Measurements from ENCODE around the gene HOXD13. TPM values are rescaled to one million over a fixed set of nuclear protein-coding genes. Genes with fewer than 3 reads are reported as not detected.
A peak's percentile ranks its signal among the peaks of the same experiment; 100 is the strongest.

Gene HOXD13
- total and polyA plus RNA-seq, 2 of the 8 experiments (the other 6 are each of a cell fraction or from before 2014, with no cell fraction given): not detected

GRCh38 chr2:176102309-176102866 lies 9.9 kb downstream of the HOXD13 start:
- H3K9me3 ChIP-seq (ENCODE audit: insufficient read depth in 2 of 2, low read depth in 1 of 2, low read length in 1 of 2): no peaks in the 10 kb centered on the region
- H2BK12ac ChIP-seq (ENCODE audit: low read depth, low read length): peak overlapping the region; percentile 80; the same call in 1 of the 2 replicates
- H3K4me2 ChIP-seq (ENCODE audit: insufficient read depth in 1 of 2, low read depth in 2 of 2, low read length in 2 of 2): no peak overlapping the region
- H3K79me1 ChIP-seq (ENCODE audit: low read depth, low read length): no peaks in the 10 kb centered on the region
- no peak overlapping the region for H3K23ac ChIP-seq (ENCODE audit: insufficient read length)
- H3K9ac ChIP-seq (replicated peaks in 1 of 4; ENCODE audit: extremely low read depth in 1 of 4, low read depth in 3 of 4, low read length in 3 of 4): no peak overlapping the region
- no peak overlapping the region for H3K14ac ChIP-seq (ENCODE audit: insufficient read length)
- H4K91ac ChIP-seq (replicated peaks; ENCODE audit: insufficient read length, low read length): no peak overlapping the region
- WGBS, 2 experiments (ENCODE audit: extremely low coverage in 1 of 2, insufficient coverage in 1 of 2, insufficient read length in 1 of 2, insufficient replicate concordance in 2 of 2, low coverage in 1 of 2, low lambda C conversion rate in 2 of 2, missing lambda C conversion rate in 1 of 2): 33% methylated on average over 7 of the region's 7 CpGs; no CpG with 5 or more reads in 1 of the 2 experiments
- H3K36me3 ChIP-seq (ENCODE audit: control insufficient read depth in 2 of 4, insufficient read depth in 4 of 4, low read length in 3 of 4): no peaks in the 10 kb centered on the region; a peak in 1 of 8 replicates
- POLR2A ChIA-PET (ENCODE audit: partially characterized antibody): no interaction called here
- H3K23me2 ChIP-seq (ENCODE audit: low read depth, low read length): peaks cover 4% of the 10 kb centered on the region; the same call in 1 of the 2 replicates
- H3K27me3 ChIP-seq (replicated peaks in 1 of 4; ENCODE audit: control insufficient read depth in 3 of 4, extremely low read depth in 1 of 4, insufficient read depth in 3 of 4, low read length in 3 of 4): peaks cover 96 to 100% (median 99%) of the 10 kb centered on the region in 4 experiments
- CTCF ChIA-PET (ENCODE audit: partially characterized antibody): interaction anchor here (0.7 to 4.6 kb wide), 11 partner anchors 9 to 59 kb away, joined by 3 to 20 read pairs (median 6); no protein-coding TSS in a partner anchor
- no peak overlapping the region for H4K5ac ChIP-seq (ENCODE audit: insufficient read length, low read depth, low read length)
- no peak overlapping the region for H3K4ac ChIP-seq (replicated peaks; ENCODE audit: insufficient read length, low read depth, low read length)
- FAIRE-seq (no peak), DNase-seq (ENCODE audit: low read depth in 1 of 2, low spot score in 2 of 2) (no peak)
- peaks cover 11 to 44% of the 10 kb centered on the region in 2 experiments for H4K20me1 ChIP-seq (replicated peaks in 1 of 2; ENCODE audit: control insufficient read depth in 1 of 2, insufficient read depth in 2 of 2, low read length in 2 of 2)
- no peak overlapping the region for H4K8ac ChIP-seq (ENCODE audit: extremely low read depth, insufficient read depth, low read length)
- no peak overlapping the region for H2AFZ ChIP-seq (ENCODE audit: low read length)
- no peak overlapping the region for H3K4me3 ChIP-seq (ENCODE audit: extremely low read depth in 1 of 4, insufficient read depth in 2 of 4, low read depth in 3 of 4, low read length in 4 of 4)
- no peak overlapping the region for H2BK120ac ChIP-seq (replicated peaks; ENCODE audit: low read depth, low read length)
- no peak overlapping the region for H3K27ac ChIP-seq (ENCODE audit: low read depth, low read length)
- no peak overlapping the region for H2AK5ac ChIP-seq (ENCODE audit: low read depth, low read length)
- H3K56ac ChIP-seq (replicated peaks; ENCODE audit: insufficient read length, low read depth, low read length): no peak overlapping the region
- no peak overlapping the region for H2BK15ac ChIP-seq (ENCODE audit: low read length)
- no peak overlapping the region for H2BK20ac ChIP-seq (ENCODE audit: low read length)
- H2BK5ac ChIP-seq (ENCODE audit: low read depth, low read length): no peak overlapping the region
- H3K4me1 ChIP-seq (replicated peaks in 1 of 4; ENCODE audit: control insufficient read depth in 3 of 4, insufficient read depth in 4 of 4, low read length in 3 of 4): peaks cover 0 to 35% (median 19%) of the 10 kb centered on the region in 4 experiments; a peak in 6 of 7 replicates
- no peak overlapping the region for H3K18ac ChIP-seq (ENCODE audit: extremely low read depth, low read length)
- TF ChIP-seq CBX8 (IDR thresholded peaks at IDR 0.05; ENCODE audit: borderline replicate concordance, low read depth, low read length): peak; percentile 94
- no peak for TF ChIP-seq CTCF (IDR thresholded peaks at IDR 0.05; ENCODE audit: control extremely low read depth in 1 of 3, insufficient read depth in 1 of 3, low read depth in 1 of 3, low read length in 3 of 3)
- no peak for TF ChIP-seq CHD1 (IDR thresholded peaks at IDR 0.05; ENCODE audit: low read depth, low read length)
- no peak for TF ChIP-seq SUZ12 (IDR thresholded peaks at IDR 0.05; ENCODE audit: low read length)
- TF ChIP-seq EZH2 (IDR thresholded peaks at IDR 0.05; ENCODE audit: low read depth, low read length, severe bottlenecking): peak; percentile 79
- no peaks in the 10 kb centered on the region for H3K79me2 ChIP-seq (ENCODE audit: control insufficient read depth in 1 of 2, insufficient read depth in 2 of 2, low read length in 2 of 2)

Data from H1 (cell line).